ENCODE data around the gene PTPN3. TPM values are rescaled to one million over a fixed set of nuclear protein-coding genes. Genes with fewer than 3 reads are reported as not detected.
"Not testable (repeated sequence)": the region's sequence is repeated elsewhere in the genome, so short reads cannot be mapped to it uniquely, and the experiment has no call there.

The PTPN3 gene
- total RNA-seq, 1 donor from 2014 or later = 2.4 TPM

- Mint-ChIP-seq H3K27ac (no peak overlapping the region), H3K9me3 (peaks cover 2% of the 10 kb centered on the region), H3K4me3 (no peak overlapping the region), H3K4me1 (peaks cover 3% of the 10 kb centered on the region), H3K27me3 (ENCODE audit: insufficient read depth, low read depth) (peaks cover 11% of the 10 kb centered on the region), H3K36me3 (no peaks in the 10 kb centered on the region)
- H4K20me1 ChIP-seq (ENCODE audit: low read depth) = no peaks in the 10 kb centered on the region
- H3K4me2 ChIP-seq = no peak overlapping the region
- no peak overlapping the region for H2AFZ ChIP-seq (replicated peaks)
- no peak overlapping the region for H3K9ac ChIP-seq
- H3K27ac ChIP-seq = no peak overlapping the region
- TF ChIP-seq EZH2 (IDR thresholded peaks at IDR 0.05) (no peak), EZH2phosphoT487 (IDR thresholded peaks at IDR 0.05) (no peak)
- H3K36me3 ChIP-seq = no peaks in the 10 kb centered on the region
- H3K4me3 ChIP-seq = no peak overlapping the region
- DNase-seq (ENCODE audit: low spot score) = no peak
- H3K9me3 ChIP-seq (ENCODE audit: low read depth) = no peaks in the 10 kb centered on the region
- no peaks in the 10 kb centered on the region for H3K27me3 ChIP-seq
- H3K4me1 ChIP-seq = peaks cover 4% of the 10 kb centered on the region
- no peaks in the 10 kb centered on the region for H3K79me2 ChIP-seq (ENCODE audit: low read depth)
- H3F3A ChIP-seq (ENCODE audit: low read depth) = peaks cover 5% of the 10 kb centered on the region
Measured at GRCh38 chr9:109341561-109341960, 156.5 kb downstream of the PTPN3 start.

DNA sequence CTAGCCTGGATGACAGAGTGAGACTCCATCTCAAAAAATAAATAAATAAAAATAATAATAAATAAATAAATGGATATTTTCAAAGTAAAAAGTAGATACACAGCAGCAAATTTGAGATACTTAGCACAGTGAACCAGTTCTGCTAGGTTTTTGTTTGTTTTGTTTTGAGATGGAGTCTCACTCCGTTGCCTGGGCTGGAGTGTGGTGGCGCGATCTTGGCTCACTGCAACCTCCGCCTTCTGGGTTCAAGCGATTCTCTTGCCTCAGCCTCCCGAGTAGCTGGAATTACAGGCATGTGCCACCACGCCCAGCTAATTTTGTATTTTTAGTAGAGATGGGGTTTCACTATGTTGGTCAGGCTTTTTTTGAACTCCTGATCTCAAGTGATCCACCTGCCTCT lies 157.1 kb downstream of the PTPN3 start:
- not testable (repeated sequence) for H3K9me3 Mint-ChIP-seq; H3K36me3 Mint-ChIP-seq; H3K4me1 ChIP-seq; H3K79me2 ChIP-seq (ENCODE audit: low read depth); H3K4me3 Mint-ChIP-seq; H3K36me3 ChIP-seq; H3K4me3 ChIP-seq; H3K27me3 ChIP-seq; H3K4me1 Mint-ChIP-seq; H3K9ac ChIP-seq; H2AFZ ChIP-seq (replicated peaks); H3K9me3 ChIP-seq (ENCODE audit: low read depth); H3K27ac Mint-ChIP-seq; DNase-seq (ENCODE audit: low spot score); H3F3A ChIP-seq (ENCODE audit: low read depth); H3K27ac ChIP-seq; H3K4me2 ChIP-seq; H4K20me1 ChIP-seq (ENCODE audit: low read depth)
- peaks cover 11% of the 10 kb centered on the region for H3K27me3 Mint-ChIP-seq (ENCODE audit: insufficient read depth, low read depth)

DNA sequence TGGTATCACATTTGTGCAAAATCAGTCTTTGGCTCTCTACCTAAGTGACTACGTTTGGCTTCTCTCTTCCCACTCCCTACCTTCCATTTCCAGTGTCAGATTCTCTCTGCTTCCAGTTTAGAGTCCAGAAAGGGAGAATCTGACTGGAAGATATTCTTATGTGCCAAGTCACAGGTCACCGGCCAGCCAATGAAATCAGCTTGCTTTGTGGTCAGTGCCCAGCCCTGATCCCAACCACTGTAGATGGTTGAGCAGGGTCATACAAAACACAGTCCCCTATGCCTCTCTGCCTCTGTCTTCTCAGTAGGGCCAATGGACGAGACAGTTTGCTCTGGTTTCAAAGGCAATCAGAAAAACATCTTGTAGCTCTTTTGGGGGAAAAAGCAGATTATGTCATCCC lies 161.7 kb downstream of the PTPN3 start:
- no peaks in the 10 kb centered on the region for H3K36me3 ChIP-seq
- H3K4me1 ChIP-seq = no peaks in the 10 kb centered on the region
- H3K4me2 ChIP-seq = no peak overlapping the region
- Mint-ChIP-seq H3K4me3 (no peak overlapping the region), H3K27me3 (ENCODE audit: insufficient read depth, low read depth) (peaks cover 3% of the 10 kb centered on the region), H3K4me1 (peaks cover 3% of the 10 kb centered on the region), H3K36me3 (no peaks in the 10 kb centered on the region), H3K9me3 (peaks cover 2% of the 10 kb centered on the region), H3K27ac (no peak overlapping the region)
- peak overlapping the region; percentile 37 for H2AFZ ChIP-seq (replicated peaks)
- H3K9me3 ChIP-seq (ENCODE audit: low read depth) = no peaks in the 10 kb centered on the region
- H3F3A ChIP-seq (ENCODE audit: low read depth) = no peaks in the 10 kb centered on the region
- no peak for TF ChIP-seq EZH2phosphoT487 (IDR thresholded peaks at IDR 0.05)
- no peak for TF ChIP-seq EZH2 (IDR thresholded peaks at IDR 0.05)
- TF ChIP-seq, protein P1, sequence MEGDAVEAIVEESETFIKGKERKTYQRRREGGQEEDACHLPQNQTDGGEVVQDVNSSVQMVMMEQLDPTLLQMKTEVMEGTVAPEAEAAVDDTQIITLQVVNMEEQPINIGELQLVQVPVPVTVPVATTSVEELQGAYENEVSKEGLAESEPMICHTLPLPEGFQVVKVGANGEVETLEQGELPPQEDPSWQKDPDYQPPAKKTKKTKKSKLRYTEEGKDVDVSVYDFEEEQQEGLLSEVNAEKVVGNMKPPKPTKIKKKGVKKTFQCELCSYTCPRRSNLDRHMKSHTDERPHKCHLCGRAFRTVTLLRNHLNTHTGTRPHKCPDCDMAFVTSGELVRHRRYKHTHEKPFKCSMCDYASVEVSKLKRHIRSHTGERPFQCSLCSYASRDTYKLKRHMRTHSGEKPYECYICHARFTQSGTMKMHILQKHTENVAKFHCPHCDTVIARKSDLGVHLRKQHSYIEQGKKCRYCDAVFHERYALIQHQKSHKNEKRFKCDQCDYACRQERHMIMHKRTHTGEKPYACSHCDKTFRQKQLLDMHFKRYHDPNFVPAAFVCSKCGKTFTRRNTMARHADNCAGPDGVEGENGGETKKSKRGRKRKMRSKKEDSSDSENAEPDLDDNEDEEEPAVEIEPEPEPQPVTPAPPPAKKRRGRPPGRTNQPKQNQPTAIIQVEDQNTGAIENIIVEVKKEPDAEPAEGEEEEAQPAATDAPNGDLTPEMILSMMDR (IDR thresholded peaks at IDR 0.05) = no peak
- no peaks in the 10 kb centered on the region for H4K20me1 ChIP-seq (ENCODE audit: low read depth)
- H3K9ac ChIP-seq = no peak overlapping the region
- H3K27ac ChIP-seq = no peak overlapping the region
- H3K79me2 ChIP-seq (ENCODE audit: low read depth) = no peaks in the 10 kb centered on the region
- H3K27me3 ChIP-seq = no peaks in the 10 kb centered on the region
- no peak for DNase-seq (ENCODE audit: low spot score)
- H3K4me3 ChIP-seq = no peak overlapping the region

DNA sequence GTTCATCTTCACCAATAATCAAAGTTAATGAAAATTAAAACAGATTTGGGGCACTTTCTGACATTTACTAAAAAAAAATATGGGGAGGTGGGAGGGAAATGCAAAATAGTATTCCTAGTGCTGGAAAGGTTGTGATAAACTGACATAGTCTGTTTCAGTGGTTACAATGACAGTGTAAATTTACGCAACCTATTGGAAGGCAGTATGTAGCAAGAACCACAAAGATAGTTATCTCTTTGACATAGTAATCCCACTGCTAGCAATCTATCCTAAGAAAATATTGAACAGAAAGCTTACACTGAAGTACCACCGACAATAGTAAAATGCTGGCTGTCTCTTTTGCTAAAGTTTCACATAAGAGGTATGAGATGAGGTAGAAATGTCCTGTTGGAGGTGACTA lies 162.2 kb downstream of the PTPN3 start:
- no peaks in the 10 kb centered on the region for H3K9me3 ChIP-seq (ENCODE audit: low read depth)
- TF ChIP-seq, protein P1 (IDR thresholded peaks at IDR 0.05) = no peak
- TF ChIP-seq EZH2 (IDR thresholded peaks at IDR 0.05) (no peak), EZH2phosphoT487 (IDR thresholded peaks at IDR 0.05) (no peak)
- Mint-ChIP-seq H3K4me1 (peaks cover 6% of the 10 kb centered on the region), H3K36me3 (no peaks in the 10 kb centered on the region), H3K27me3 (ENCODE audit: insufficient read depth, low read depth) (peaks cover 3% of the 10 kb centered on the region), H3K9me3 (peaks cover 2% of the 10 kb centered on the region), H3K27ac (no peak overlapping the region), H3K4me3 (no peak overlapping the region)
- no peak overlapping the region for H3K9ac ChIP-seq
- H3K27ac ChIP-seq = no peak overlapping the region
- no peaks in the 10 kb centered on the region for H3K27me3 ChIP-seq
- H3K79me2 ChIP-seq (ENCODE audit: low read depth) = no peaks in the 10 kb centered on the region
- H3K36me3 ChIP-seq = no peaks in the 10 kb centered on the region
- no peaks in the 10 kb centered on the region for H4K20me1 ChIP-seq (ENCODE audit: low read depth)
- DNase-seq (ENCODE audit: low spot score) = no peak
- no peaks in the 10 kb centered on the region for H3K4me1 ChIP-seq
- no peaks in the 10 kb centered on the region for H3F3A ChIP-seq (ENCODE audit: low read depth)
- H3K4me3 ChIP-seq = no peak overlapping the region
- peak overlapping the region; percentile 37 for H2AFZ ChIP-seq (replicated peaks)
- no peak overlapping the region for H3K4me2 ChIP-seq
